WTC11 (cell line): Measurements from ENCODE around the gene GABRB3.

Source experiments
- CBFB ChIP-seq: sonication (generic); formaldehyde crosslinking; IDR thresholded peaks from 2 replicates; pipeline ENCODE4 v1.8.1; 2022; ENCODE audit warnings: mild to moderate bottlenecking, low read depth, missing genetic modification reagents
- CREB1 ChIP-seq: sonication (generic); formaldehyde crosslinking; IDR thresholded peaks from 2 replicates; pipeline ENCODE4 v1.8.0; 2023; ENCODE audit warnings: mild to moderate bottlenecking, missing genetic modification reagents
- CTCF ChIP-seq: fragments of 200-600 bp; IDR thresholded peaks from 2 replicates; pipeline ENCODE4 v1.8.0; 2022; ENCODE audit warnings: antibody characterized with exemption
- E2F1 ChIP-seq: sonication (generic); formaldehyde crosslinking; IDR thresholded peaks from 2 replicates; pipeline ENCODE4 v1.8.0; 2022; ENCODE audit warnings: mild to moderate bottlenecking, missing genetic modification reagents
- ELF4 ChIP-seq: sonication (generic); formaldehyde crosslinking; IDR thresholded peaks from 2 replicates; pipeline ENCODE4 v1.8.1; 2022; ENCODE audit warnings: low read depth, mild to moderate bottlenecking, moderate library complexity, missing genetic modification reagents
- NR2C2 ChIP-seq: sonication (generic); formaldehyde crosslinking; IDR thresholded peaks from 2 replicates; pipeline ENCODE4 v1.8.0; 2022; ENCODE audit warnings: mild to moderate bottlenecking, missing genetic modification reagents
- PREB ChIP-seq: sonication (generic); formaldehyde crosslinking; IDR thresholded peaks from 2 replicates; pipeline ENCODE4 v1.8.1; 2022; ENCODE audit warnings: mild to moderate bottlenecking, missing genetic modification reagents, moderate library complexity, borderline replicate concordance
- SMAD4 ChIP-seq: sonication (generic); formaldehyde crosslinking; IDR thresholded peaks from 2 replicates; pipeline ENCODE4 v1.8.0; 2022; ENCODE audit warnings: mild to moderate bottlenecking, missing genetic modification reagents
- USF1 ChIP-seq: sonication (generic); formaldehyde crosslinking; IDR thresholded peaks from 2 replicates; pipeline ENCODE4 v1.8.0; 2022; ENCODE audit warnings: mild to moderate bottlenecking, missing genetic modification reagents
- ZNF138 ChIP-seq: sonication (generic); formaldehyde crosslinking; conservative IDR thresholded peaks from 2 replicates; pipeline ENCODE4 v1.8.1; 2022; ENCODE audit warnings: mild to moderate bottlenecking, moderate library complexity, missing genetic modification reagents
- ZNF512 ChIP-seq: sonication (generic); formaldehyde crosslinking; IDR thresholded peaks from 2 replicates; pipeline ENCODE4 v1.8.1; 2022; ENCODE audit warnings: missing genetic modification reagents, borderline replicate concordance
- TF ChIP-seq, protein P1 (sequence below): sonication (generic); formaldehyde crosslinking; IDR thresholded peaks from 2 replicates; pipeline ENCODE4 v1.8.1; 2022; ENCODE audit warnings: low read depth, missing genetic modification reagents, borderline replicate concordance
- TF ChIP-seq, protein P2 (sequence below): sonication (generic); formaldehyde crosslinking; IDR thresholded peaks from 2 replicates; pipeline ENCODE4 v1.8.1; 2023; ENCODE audit warnings: mild to moderate bottlenecking, missing genetic modification reagents, borderline replicate concordance

GRCh38 chr15:26550880-26551279, 222.0 kb downstream of the GABRB3 start:
- TF ChIP-seq, protein P1, sequence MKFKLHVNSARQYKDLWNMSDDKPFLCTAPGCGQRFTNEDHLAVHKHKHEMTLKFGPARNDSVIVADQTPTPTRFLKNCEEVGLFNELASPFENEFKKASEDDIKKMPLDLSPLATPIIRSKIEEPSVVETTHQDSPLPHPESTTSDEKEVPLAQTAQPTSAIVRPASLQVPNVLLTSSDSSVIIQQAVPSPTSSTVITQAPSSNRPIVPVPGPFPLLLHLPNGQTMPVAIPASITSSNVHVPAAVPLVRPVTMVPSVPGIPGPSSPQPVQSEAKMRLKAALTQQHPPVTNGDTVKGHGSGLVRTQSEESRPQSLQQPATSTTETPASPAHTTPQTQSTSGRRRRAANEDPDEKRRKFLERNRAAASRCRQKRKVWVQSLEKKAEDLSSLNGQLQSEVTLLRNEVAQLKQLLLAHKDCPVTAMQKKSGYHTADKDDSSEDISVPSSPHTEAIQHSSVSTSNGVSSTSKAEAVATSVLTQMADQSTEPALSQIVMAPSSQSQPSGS: no peak
- TF ChIP-seq ELF4 (CRISPR knock-in tag): no peak
- no peak for TF ChIP-seq CTCF
- no peak for TF ChIP-seq SMAD4 (CRISPR knock-in tag)
- TF ChIP-seq, protein P2, sequence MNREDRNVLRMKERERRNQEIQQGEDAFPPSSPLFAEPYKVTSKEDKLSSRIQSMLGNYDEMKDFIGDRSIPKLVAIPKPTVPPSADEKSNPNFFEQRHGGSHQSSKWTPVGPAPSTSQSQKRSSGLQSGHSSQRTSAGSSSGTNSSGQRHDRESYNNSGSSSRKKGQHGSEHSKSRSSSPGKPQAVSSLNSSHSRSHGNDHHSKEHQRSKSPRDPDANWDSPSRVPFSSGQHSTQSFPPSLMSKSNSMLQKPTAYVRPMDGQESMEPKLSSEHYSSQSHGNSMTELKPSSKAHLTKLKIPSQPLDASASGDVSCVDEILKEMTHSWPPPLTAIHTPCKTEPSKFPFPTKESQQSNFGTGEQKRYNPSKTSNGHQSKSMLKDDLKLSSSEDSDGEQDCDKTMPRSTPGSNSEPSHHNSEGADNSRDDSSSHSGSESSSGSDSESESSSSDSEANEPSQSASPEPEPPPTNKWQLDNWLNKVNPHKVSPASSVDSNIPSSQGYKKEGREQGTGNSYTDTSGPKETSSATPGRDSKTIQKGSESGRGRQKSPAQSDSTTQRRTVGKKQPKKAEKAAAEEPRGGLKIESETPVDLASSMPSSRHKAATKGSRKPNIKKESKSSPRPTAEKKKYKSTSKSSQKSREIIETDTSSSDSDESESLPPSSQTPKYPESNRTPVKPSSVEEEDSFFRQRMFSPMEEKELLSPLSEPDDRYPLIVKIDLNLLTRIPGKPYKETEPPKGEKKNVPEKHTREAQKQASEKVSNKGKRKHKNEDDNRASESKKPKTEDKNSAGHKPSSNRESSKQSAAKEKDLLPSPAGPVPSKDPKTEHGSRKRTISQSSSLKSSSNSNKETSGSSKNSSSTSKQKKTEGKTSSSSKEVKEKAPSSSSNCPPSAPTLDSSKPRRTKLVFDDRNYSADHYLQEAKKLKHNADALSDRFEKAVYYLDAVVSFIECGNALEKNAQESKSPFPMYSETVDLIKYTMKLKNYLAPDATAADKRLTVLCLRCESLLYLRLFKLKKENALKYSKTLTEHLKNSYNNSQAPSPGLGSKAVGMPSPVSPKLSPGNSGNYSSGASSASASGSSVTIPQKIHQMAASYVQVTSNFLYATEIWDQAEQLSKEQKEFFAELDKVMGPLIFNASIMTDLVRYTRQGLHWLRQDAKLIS (CRISPR knock-in tag): no peak
- no peak for TF ChIP-seq PREB (CRISPR knock-in tag)
- no peak for TF ChIP-seq NR2C2 (CRISPR knock-in tag)
- no peak for TF ChIP-seq ZNF138 (CRISPR knock-in tag)
- no peak for TF ChIP-seq CREB1 (CRISPR knock-in tag)
- no peak for TF ChIP-seq ZNF512 (CRISPR knock-in tag)
- TF ChIP-seq USF1: no peak
- no peak for TF ChIP-seq CBFB (CRISPR knock-in tag)
- no peak for TF ChIP-seq E2F1 (CRISPR knock-in tag)
